ENCODE results near the gene MASP2. TPM values are rescaled to one million over a fixed set of nuclear protein-coding genes. Genes with fewer than 3 reads are reported as not detected.
"Not testable (repeated sequence)": the region's sequence is repeated elsewhere in the genome, so short reads cannot be mapped to it uniquely, and the experiment has no call there.

The MASP2 gene
- 3.4 TPM for polyA plus RNA-seq (2012; ENCODE audit: missing spikeins)

- no peak for TF ChIP-seq POLR2A (IDR thresholded peaks at IDR 0.05; ENCODE audit: low read depth, low read length)
- no peak for TF ChIP-seq POLR2AphosphoS5 (IDR thresholded peaks at IDR 0.05; ENCODE audit: low read depth, low read length)
- no peak for TF ChIP-seq TAF1 (IDR thresholded peaks at IDR 0.05; ENCODE audit: borderline replicate concordance, low read depth, low read length)
- DNase-seq (ENCODE audit: insufficient read length) (no peak), FAIRE-seq (no peak)
These were observed at the start of gene MASP2 for GRCh38 chr1:11046625-11047365. Gene MASP2 (minus strand): TSS chr1:11047239. CDS start chr1:11047207, 32 bp downstream.

GRCh38 chr1:11083784-11084183 is 36.7 kb upstream of the MASP2 start:
- not testable (repeated sequence) for DNase-seq (ENCODE audit: insufficient read length); FAIRE-seq

GRCh38 chr1:11080931-11081330 is 33.9 kb upstream of the MASP2 start:
- no peak for FAIRE-seq
- TF ChIP-seq POLR2AphosphoS5 (IDR thresholded peaks at IDR 0.05; ENCODE audit: low read depth, low read length) (no peak), TAF1 (IDR thresholded peaks at IDR 0.05; ENCODE audit: borderline replicate concordance, low read depth, low read length) (no peak), POLR2A (IDR thresholded peaks at IDR 0.05; ENCODE audit: low read depth, low read length) (no peak)

GRCh38 chr1:11078631-11079030 is 31.6 kb upstream of the MASP2 start:
- DNase-seq (ENCODE audit: insufficient read length) = no peak
- no peak for FAIRE-seq
- no peak for TF ChIP-seq TAF1 (IDR thresholded peaks at IDR 0.05; ENCODE audit: borderline replicate concordance, low read depth, low read length)
- no peak for TF ChIP-seq POLR2AphosphoS5 (IDR thresholded peaks at IDR 0.05; ENCODE audit: low read depth, low read length)
- no peak for TF ChIP-seq POLR2A (IDR thresholded peaks at IDR 0.05; ENCODE audit: low read depth, low read length)

More at GRCh38 chr1:11080931-11081330, 33.9 kb upstream of the MASP2 start:
- no peak for DNase-seq (ENCODE audit: insufficient read length)

GRCh38 chr1:11073398-11073797 is 26.4 kb upstream of the MASP2 start:
- not testable (repeated sequence) for DNase-seq (ENCODE audit: insufficient read length)

GRCh38 chr1:11072216-11072917 is 25.3 kb upstream of the MASP2 start:
- TF ChIP-seq POLR2A (IDR thresholded peaks at IDR 0.05; ENCODE audit: low read depth, low read length) = no peak
- TF ChIP-seq POLR2AphosphoS5 (IDR thresholded peaks at IDR 0.05; ENCODE audit: low read depth, low read length) = no peak
- no peak for TF ChIP-seq TAF1 (IDR thresholded peaks at IDR 0.05; ENCODE audit: borderline replicate concordance, low read depth, low read length)
- FAIRE-seq = peak; percentile 83

More at GRCh38 chr1:11073398-11073797, 26.4 kb upstream of the MASP2 start:
- not testable (repeated sequence) for FAIRE-seq

GRCh38 chr1:11071463-11072215 is 24.6 kb upstream of the MASP2 start:
- peak; percentile 24 for FAIRE-seq
- TF ChIP-seq POLR2AphosphoS5 (IDR thresholded peaks at IDR 0.05; ENCODE audit: low read depth, low read length) (0 out of 2 replicates have a peak, but pooled peaks have one; percentile 22), POLR2A (IDR thresholded peaks at IDR 0.05; ENCODE audit: low read depth, low read length) (no peak)
- DNase-seq (ENCODE audit: insufficient read length) = no peak

More at GRCh38 chr1:11072216-11072917, 25.3 kb upstream of the MASP2 start:
- DNase-seq (ENCODE audit: insufficient read length) = no peak

- FAIRE-seq = no peak
- DNase-seq (ENCODE audit: insufficient read length) = no peak
These were observed 23.8 kb upstream of the MASP2 start for GRCh38 chr1:11070876-11071275.

GRCh38 chr1:11068600-11069473 is 21.8 kb upstream of the MASP2 start:
- FAIRE-seq = no peak
- TF ChIP-seq TAF1 (IDR thresholded peaks at IDR 0.05; ENCODE audit: borderline replicate concordance, low read depth, low read length) = no peak
- no peak for TF ChIP-seq POLR2A (IDR thresholded peaks at IDR 0.05; ENCODE audit: low read depth, low read length)
- TF ChIP-seq POLR2AphosphoS5 (IDR thresholded peaks at IDR 0.05; ENCODE audit: low read depth, low read length) = no peak
- DNase-seq (ENCODE audit: insufficient read length) = no peak

More at GRCh38 chr1:11070876-11071275, 23.8 kb upstream of the MASP2 start:
- TF ChIP-seq POLR2A (IDR thresholded peaks at IDR 0.05; ENCODE audit: low read depth, low read length) = no peak
- no peak for TF ChIP-seq TAF1 (IDR thresholded peaks at IDR 0.05; ENCODE audit: borderline replicate concordance, low read depth, low read length)
- TF ChIP-seq POLR2AphosphoS5 (IDR thresholded peaks at IDR 0.05; ENCODE audit: low read depth, low read length) = no peak

- DNase-seq (ENCODE audit: insufficient read length) (no peak), FAIRE-seq (no peak)
- TF ChIP-seq POLR2A (IDR thresholded peaks at IDR 0.05; ENCODE audit: low read depth, low read length) = no peak
- no peak for TF ChIP-seq POLR2AphosphoS5 (IDR thresholded peaks at IDR 0.05; ENCODE audit: low read depth, low read length)
- TF ChIP-seq TAF1 (IDR thresholded peaks at IDR 0.05; ENCODE audit: borderline replicate concordance, low read depth, low read length) = no peak
These were observed 20.9 kb upstream of the MASP2 start for GRCh38 chr1:11067716-11068599.
